H9 (cell line): Measurements from ENCODE around the gene SPAG6. TPM values are rescaled to one million over a fixed set of nuclear protein-coding genes. Genes with fewer than 3 reads are reported as not detected.

Source experiments
- DNase-seq: peaks from one replicate; pipeline ENCODE4 v3.0.0-alpha.2; 2017
- H2AFZ ChIP-seq: one replicate; pipeline ENCODE4 v1.6.1; 2013; ENCODE audit warnings: mild to moderate bottlenecking, low read length, control low read depth, moderate library complexity
- H2AK5ac ChIP-seq: 2 replicates; pipeline ENCODE4 v1.6.1; 2013; ENCODE audit warnings: low read length, control low read depth, mixed read lengths; ENCODE audit not compliant: insufficient read length
- H2BK120ac ChIP-seq: one replicate; pipeline ENCODE4 v1.6.1; 2013; ENCODE audit warnings: low read depth, mild to moderate bottlenecking, low read length, control low read depth, inconsistent platforms; ENCODE audit not compliant: poor library complexity, severe bottlenecking
- H2BK12ac ChIP-seq: 2 replicates; pipeline ENCODE4 v1.6.1; 2013; ENCODE audit warnings: low read length, control low read depth, mixed read lengths, low read depth; ENCODE audit not compliant: insufficient read length
- H2BK15ac ChIP-seq: 2 replicates; pipeline ENCODE4 v1.6.1; 2013; ENCODE audit warnings: low read depth, low read length, control low read depth
- H2BK20ac ChIP-seq: one replicate; pipeline ENCODE4 v1.6.1; 2013; ENCODE audit warnings: low read depth, mild to moderate bottlenecking, low read length, control low read depth, inconsistent platforms; ENCODE audit not compliant: poor library complexity, severe bottlenecking
- H2BK5ac ChIP-seq: 2 replicates; pipeline ENCODE4 v1.6.1; 2013; ENCODE audit warnings: low read length, control low read depth, mixed read lengths; ENCODE audit not compliant: insufficient read length
- H3K14ac ChIP-seq: 2 replicates; pipeline ENCODE4 v1.6.1; 2013; ENCODE audit warnings: low read length, control low read depth; ENCODE audit not compliant: insufficient read depth
- H3K18ac ChIP-seq: 2 replicates; pipeline ENCODE4 v1.6.1; 2013; ENCODE audit warnings: low read depth, mild to moderate bottlenecking, mixed read lengths, low read length, control low read depth; ENCODE audit not compliant: insufficient read length
- H3K23ac ChIP-seq: 2 replicates; pipeline ENCODE4 v1.6.1; 2013; ENCODE audit warnings: low read length, control low read depth, mixed read lengths, low read depth; ENCODE audit not compliant: insufficient read length
- H3K23me2 ChIP-seq: 2 replicates; pipeline ENCODE4 v1.6.1; 2013; ENCODE audit warnings: low read depth, mild to moderate bottlenecking, mixed read lengths, low read length, control low read depth; ENCODE audit not compliant: insufficient read length, poor library complexity, severe bottlenecking
- H3K27ac ChIP-seq: 2 replicates; pipeline ENCODE4 v1.5.1; 2013; ENCODE audit warnings: low read length, control low read depth, mixed read lengths, low read depth; ENCODE audit not compliant: insufficient read length
- H3K27me3 ChIP-seq: 2 replicates; pipeline ENCODE4 v1.6.1; 2013; ENCODE audit warnings: low read length, control low read depth, inconsistent platforms; ENCODE audit not compliant: insufficient read depth
- H3K4ac ChIP-seq: 2 replicates; pipeline ENCODE4 v1.6.1; 2013; ENCODE audit warnings: low read depth, mild to moderate bottlenecking, control low read depth, inconsistent platforms, low read length, moderate library complexity
- H3K4me1 ChIP-seq: 2 replicates; pipeline ENCODE4 v1.6.1; 2013; ENCODE audit warnings: low read length, control low read depth, inconsistent platforms; ENCODE audit not compliant: insufficient read depth
- H3K4me2 ChIP-seq: 2 replicates; pipeline ENCODE4 v1.6.1; 2013; ENCODE audit warnings: low read length, control low read depth, mixed read lengths; ENCODE audit not compliant: insufficient read length, insufficient read depth
- H3K56ac ChIP-seq: 2 replicates; pipeline ENCODE4 v1.6.1; 2013; ENCODE audit warnings: low read depth, mild to moderate bottlenecking, mixed read lengths, low read length, control low read depth; ENCODE audit not compliant: insufficient read length
- H3K79me1 ChIP-seq: 2 replicates; pipeline ENCODE4 v1.6.1; 2013; ENCODE audit warnings: low read depth, mild to moderate bottlenecking, moderate library complexity, low read length, control low read depth, inconsistent platforms; ENCODE audit not compliant: insufficient read depth, poor library complexity, severe bottlenecking
- H3K79me2 ChIP-seq: 2 replicates; pipeline ENCODE4 v1.6.1; 2013; ENCODE audit warnings: low read length, control low read depth, inconsistent platforms; ENCODE audit not compliant: insufficient read depth
- H3K9ac ChIP-seq: 2 replicates; pipeline ENCODE4 v1.6.1; 2013; ENCODE audit warnings: low read length, control low read depth, mixed read lengths; ENCODE audit not compliant: insufficient read length; ENCODE audit errors: extremely low read depth
- H3K9me3 ChIP-seq: one replicate; pipeline ENCODE4 v1.6.1; 2013; ENCODE audit warnings: low read depth, low read length, inconsistent platforms; ENCODE audit not compliant: control insufficient read depth
- H3T11ph ChIP-seq: one replicate; pipeline ENCODE4 v1.6.1; 2013; ENCODE audit warnings: mild to moderate bottlenecking, low read length, control low read depth, inconsistent platforms
- H4K20me1 ChIP-seq: one replicate; pipeline ENCODE4 v1.6.1; 2013; ENCODE audit not compliant: control insufficient read depth, insufficient read length, insufficient read depth
- H4K5ac ChIP-seq: 2 replicates; pipeline ENCODE4 v1.6.1; 2013; ENCODE audit warnings: low read depth, mild to moderate bottlenecking, mixed read lengths, low read length, control low read depth; ENCODE audit not compliant: insufficient read length
- H4K8ac ChIP-seq: replicated peaks from 2 replicates; pipeline ENCODE4 v1.6.1; 2013; ENCODE audit warnings: low read length, control low read depth, mixed read lengths, low read depth; ENCODE audit not compliant: insufficient read length
- H4K91ac ChIP-seq: 2 replicates; pipeline ENCODE4 v1.6.1; 2013; ENCODE audit warnings: low read depth, mild to moderate bottlenecking, moderate library complexity, mixed read lengths, low read length, control low read depth; ENCODE audit not compliant: insufficient read length
- H3K27ac Mint-ChIP-seq, 3 experiments: 2 replicates in 2 of 3; 3 replicates in 1 of 3; pipeline ENCODE4 v1.8.0; 2020 to 2021; ENCODE audit warnings: mixed read lengths in 3 of 3, mild to moderate bottlenecking in 1 of 3, moderate library complexity in 1 of 3
- H3K27me3 Mint-ChIP-seq: 2 replicates; pipeline ENCODE4 v1.8.0; 2021; ENCODE audit warnings: low read depth, mild to moderate bottlenecking, moderate library complexity, mixed read lengths
- H3K36me3 Mint-ChIP-seq, 3 experiments: 2 replicates in 2 of 3; 3 replicates in 1 of 3; pipeline ENCODE4 v1.8.0; 2020 to 2021; ENCODE audit warnings: low read depth in 3 of 3, mixed read lengths in 3 of 3; ENCODE audit not compliant: insufficient read depth in 1 of 3
- H3K4me1 Mint-ChIP-seq, 2 experiments: 2 replicates each; pipeline ENCODE4 v1.8.0; 2020; ENCODE audit warnings: mixed read lengths in 2 of 2
- H3K4me3 Mint-ChIP-seq, 2 experiments: 2 replicates in 1 of 2; 3 replicates in 1 of 2; pipeline ENCODE4 v1.8.0; 2020 to 2021; ENCODE audit warnings: mild to moderate bottlenecking in 2 of 2, mixed read lengths in 2 of 2, moderate library complexity in 1 of 2
- H3K9me3 Mint-ChIP-seq, 2 experiments: 2 replicates in 1 of 2; 3 replicates in 1 of 2; pipeline ENCODE4 v1.8.0; 2020; ENCODE audit warnings: mild to moderate bottlenecking in 2 of 2, mixed read lengths in 2 of 2, moderate library complexity in 1 of 2
- WGBS: extraction: QIAGEN DNeasy Blood & Tissue Kit; methylation state at CpG from one replicate; pipeline ENCODE4 v1.1.7; 2013; ENCODE audit warnings: missing lambda C conversion rate, low lambda C conversion rate, mixed read lengths; ENCODE audit not compliant: insufficient read length; ENCODE audit errors: extremely low coverage; 5-methylcytosine and 5-hydroxymethylcytosine counted together
- total RNA-seq: library from RNA; stranded (reverse); gene quantifications from 2 replicates; pipeline ENCODE4 v1.2.1, GENCODE V29; 2021
- TF ChIP-seq, protein P1 (sequence below): fragments of 200-600 bp; sonication (generic); conservative IDR thresholded peaks from 3 replicates; pipeline ENCODE4 v1.8.0; 2021; ENCODE audit warnings: antibody characterized with exemption, mild to moderate bottlenecking

SPAG6 gene
- total RNA-seq, 1 experiment from 2014 or later: 0.24 TPM

DNA sequence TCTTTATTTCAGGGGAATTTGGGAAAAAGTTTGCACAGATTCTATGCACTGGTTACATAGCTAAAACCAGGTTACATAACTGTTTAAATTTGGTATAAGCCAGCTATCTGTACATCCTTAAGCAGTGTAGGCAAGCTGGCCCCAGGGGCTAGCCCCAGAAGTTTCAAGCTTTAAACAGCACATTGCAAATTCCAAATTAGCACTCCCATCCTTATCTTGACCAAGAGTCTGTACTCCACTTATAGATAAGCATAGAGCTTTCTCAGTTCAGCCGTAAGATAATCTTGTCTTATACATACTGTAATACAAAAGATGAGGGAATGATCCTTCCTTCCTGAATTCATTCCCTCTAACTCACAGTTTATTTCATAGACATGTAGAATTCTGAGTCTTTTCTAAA, 109.3 kb downstream of the SPAG6 start:
- Histone ChIP-seq H3K4ac (no peak overlapping the region), H3K18ac (no peak overlapping the region), H3K27me3 (no peaks in the 10 kb centered on the region), H3K23me2 (no peaks in the 10 kb centered on the region), H2BK15ac (no peak overlapping the region), H3T11ph (no peak overlapping the region), H2BK12ac (no peak overlapping the region), H4K91ac (no peak overlapping the region), H2BK20ac (no peak overlapping the region), H3K79me1 (no peaks in the 10 kb centered on the region), H4K5ac (no peak overlapping the region), H3K4me1 (no peaks in the 10 kb centered on the region), H2BK120ac (no peak overlapping the region), H3K27ac (no peak overlapping the region), H4K8ac (no peak overlapping the region), H3K79me2 (no peaks in the 10 kb centered on the region), H3K9me3 (no peaks in the 10 kb centered on the region), H2AFZ (no peak overlapping the region), H3K9ac (no peak overlapping the region), H3K14ac (no peak overlapping the region), H2BK5ac (no peak overlapping the region), H3K23ac (no peak overlapping the region), H3K4me2 (no peak overlapping the region), H4K20me1 (no peaks in the 10 kb centered on the region), H3K56ac (no peak overlapping the region), H2AK5ac (no peak overlapping the region)
- Mint-ChIP-seq H3K9me3 (peaks cover 6 to 8% of the 10 kb centered on the region in 2 experiments; a peak in 2 of 5 replicates), H3K27ac (no peak overlapping the region), H3K4me3 (no peak overlapping the region), H3K4me1 (0 out of 4 replicates have a peak, but pooled peaks cover 0 to 5% of the 10 kb centered on the region in 2 experiments), H3K36me3 (peaks cover 0 to 5% (median 0%) of the 10 kb centered on the region in 3 experiments; a peak in 1 of 7 replicates), H3K27me3 (no peaks in the 10 kb centered on the region; the same call in none of the 2 replicates)
- TF ChIP-seq, protein P1, sequence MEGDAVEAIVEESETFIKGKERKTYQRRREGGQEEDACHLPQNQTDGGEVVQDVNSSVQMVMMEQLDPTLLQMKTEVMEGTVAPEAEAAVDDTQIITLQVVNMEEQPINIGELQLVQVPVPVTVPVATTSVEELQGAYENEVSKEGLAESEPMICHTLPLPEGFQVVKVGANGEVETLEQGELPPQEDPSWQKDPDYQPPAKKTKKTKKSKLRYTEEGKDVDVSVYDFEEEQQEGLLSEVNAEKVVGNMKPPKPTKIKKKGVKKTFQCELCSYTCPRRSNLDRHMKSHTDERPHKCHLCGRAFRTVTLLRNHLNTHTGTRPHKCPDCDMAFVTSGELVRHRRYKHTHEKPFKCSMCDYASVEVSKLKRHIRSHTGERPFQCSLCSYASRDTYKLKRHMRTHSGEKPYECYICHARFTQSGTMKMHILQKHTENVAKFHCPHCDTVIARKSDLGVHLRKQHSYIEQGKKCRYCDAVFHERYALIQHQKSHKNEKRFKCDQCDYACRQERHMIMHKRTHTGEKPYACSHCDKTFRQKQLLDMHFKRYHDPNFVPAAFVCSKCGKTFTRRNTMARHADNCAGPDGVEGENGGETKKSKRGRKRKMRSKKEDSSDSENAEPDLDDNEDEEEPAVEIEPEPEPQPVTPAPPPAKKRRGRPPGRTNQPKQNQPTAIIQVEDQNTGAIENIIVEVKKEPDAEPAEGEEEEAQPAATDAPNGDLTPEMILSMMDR: no peak
- DNase-seq: no peak
- no CpG with 5 or more reads among the region's 1 CpG for WGBS
